CD4-positive, CD25-positive, alpha-beta regulatory T cell (primary cell): Measurements from ENCODE around the gene LRRC4C. TPM values are rescaled to one million over a fixed set of nuclear protein-coding genes. Genes with fewer than 3 reads are reported as not detected.

ENCODE experiments used
- ATAC-seq, 2 donors: fragments of 150-1000 bp; cut with Tn5 transposase; one replicate each; pipeline ENCODE4 v1.10.0; 2021; ENCODE audit warnings: low read depth in 2 of 2, moderate number of reproducible peaks in 2 of 2, moderate library complexity in 1 of 2
- DNase-seq, 3 donors: peaks; one replicate each; pipeline versions ENCODE4 v3.0.0 to v3.0.0-alpha.2; 2012 to 2022; ENCODE audit warnings: mixed read lengths in 1 of 3
- H3K27ac ChIP-seq: one replicate; pipeline ENCODE4 v1.7.0; 2013; ENCODE audit warnings: mild to moderate bottlenecking, low read length; ENCODE audit not compliant: insufficient read depth, poor library complexity, severe bottlenecking
- H3K27me3 ChIP-seq: one replicate; pipeline ENCODE4 v1.7.0; 2013; ENCODE audit warnings: low read length; ENCODE audit not compliant: control insufficient read depth, insufficient read depth
- H3K36me3 ChIP-seq: one replicate; pipeline ENCODE4 v1.7.0; 2013; ENCODE audit warnings: mild to moderate bottlenecking, low read length, moderate library complexity; ENCODE audit not compliant: control insufficient read depth, insufficient read depth
- H3K4me1 ChIP-seq: 2 replicates; pipeline ENCODE4 v1.7.0; 2013; ENCODE audit warnings: mild to moderate bottlenecking, low read length; ENCODE audit not compliant: insufficient read depth, control insufficient read depth, poor library complexity, severe bottlenecking
- H3K4me3 ChIP-seq: one replicate; pipeline ENCODE4 v1.7.0; 2013; ENCODE audit warnings: low read depth, mild to moderate bottlenecking, low read length, moderate library complexity
- H3K9me3 ChIP-seq, 2 experiments: 1 replicate in 1 of 2; 2 replicates in 1 of 2; pipeline ENCODE4 v1.7.0; 2013; ENCODE audit warnings: low read length in 2 of 2, mild to moderate bottlenecking in 1 of 2, moderate library complexity in 1 of 2; ENCODE audit not compliant: control insufficient read depth in 2 of 2
- H3K27ac Mint-ChIP-seq, 3 donors: one replicate each; pipeline ENCODE4 v1.8.0; 2020 to 2022; ENCODE audit warnings: mild to moderate bottlenecking in 3 of 3, mixed read lengths in 3 of 3, moderate library complexity in 2 of 3
- H3K27me3 Mint-ChIP-seq: one replicate; pipeline ENCODE4 v1.8.0; 2022; ENCODE audit warnings: mild to moderate bottlenecking, mixed read lengths
- H3K36me3 Mint-ChIP-seq: one replicate; pipeline ENCODE4 v1.8.0; 2020; ENCODE audit warnings: mixed read lengths
- H3K4me1 Mint-ChIP-seq, 4 donors: one replicate each; pipeline ENCODE4 v1.8.0; 2020 to 2022; ENCODE audit warnings: mixed read lengths in 4 of 4, mild to moderate bottlenecking in 1 of 4
- H3K4me3 Mint-ChIP-seq, 4 donors: one replicate each; pipeline ENCODE4 v1.8.0; 2020 to 2022; ENCODE audit warnings: mild to moderate bottlenecking in 4 of 4, mixed read lengths in 4 of 4, moderate library complexity in 3 of 4
- H3K9me3 Mint-ChIP-seq, 7 donors: one replicate each; pipeline ENCODE4 v1.8.0; 2020 to 2022; ENCODE audit warnings: mixed read lengths in 7 of 7, mild to moderate bottlenecking in 3 of 7, moderate library complexity in 2 of 7
- polyA plus RNA-seq, 4 donors: library from polyadenylated mRNA; unstranded; fragments of 300-500 nt; fragmentation: Illumina TruSeq; gene quantifications; one replicate each; pipeline ENCODE4 v1.2.3, GENCODE V29; 2021
- total RNA-seq: library from RNA; stranded (reverse); gene quantifications from one replicate; pipeline ENCODE4 v1.2.3, GENCODE V29; 2022

The LRRC4C gene
- total and polyA plus RNA-seq, 5 donors from 2014 or later: not detected

GRCh38 chr11:41320653-41321052 lies 138.8 kb downstream of the LRRC4C start:
- no peak overlapping the region for H3K27ac ChIP-seq
- H3K27ac Mint-ChIP-seq: no peak overlapping the region
- DNase-seq (no peak), ATAC-seq (no peak)
- no peaks in the 10 kb centered on the region for H3K4me1 ChIP-seq
- peaks cover 1 to 9% (median 6%) of the 10 kb centered on the region in 7 donors for H3K9me3 Mint-ChIP-seq
- no peak overlapping the region for H3K4me3 ChIP-seq
- no peaks in the 10 kb centered on the region for H3K36me3 Mint-ChIP-seq
- no peaks in the 10 kb centered on the region for H3K36me3 ChIP-seq
- H3K27me3 ChIP-seq: no peaks in the 10 kb centered on the region
- H3K4me1 Mint-ChIP-seq: no peaks in the 10 kb centered on the region
- H3K4me3 Mint-ChIP-seq: no peak overlapping the region
- H3K27me3 Mint-ChIP-seq: no peaks in the 10 kb centered on the region
- H3K9me3 ChIP-seq: no peaks in the 10 kb centered on the region

GRCh38 chr11:41320238-41320637 lies 139.2 kb downstream of the LRRC4C start:
- H3K27me3 ChIP-seq: no peaks in the 10 kb centered on the region
- DNase-seq: no peak
- no peaks in the 10 kb centered on the region for H3K4me1 ChIP-seq
- H3K4me3 ChIP-seq: no peak overlapping the region
- Mint-ChIP-seq H3K27ac (no peak overlapping the region), H3K9me3 (peaks cover 1 to 9% (median 4%) of the 10 kb centered on the region in 7 donors), H3K27me3 (no peaks in the 10 kb centered on the region), H3K4me3 (no peak overlapping the region), H3K36me3 (no peaks in the 10 kb centered on the region), H3K4me1 (no peaks in the 10 kb centered on the region)
- H3K9me3 ChIP-seq: no peaks in the 10 kb centered on the region
- no peaks in the 10 kb centered on the region for H3K36me3 ChIP-seq
- no peak overlapping the region for H3K27ac ChIP-seq
- no peak for ATAC-seq

GRCh38 chr11:41319434-41319833 lies 140.0 kb downstream of the LRRC4C start:
- H3K27me3 ChIP-seq: no peaks in the 10 kb centered on the region
- no peak overlapping the region for H3K4me3 Mint-ChIP-seq
- ATAC-seq: no peak
- H3K36me3 Mint-ChIP-seq: no peaks in the 10 kb centered on the region
- peaks cover 1 to 10% (median 6%) of the 10 kb centered on the region in 7 donors for H3K9me3 Mint-ChIP-seq
- H3K4me3 ChIP-seq: no peak overlapping the region
- H3K4me1 ChIP-seq: no peaks in the 10 kb centered on the region
- H3K27me3 Mint-ChIP-seq: no peaks in the 10 kb centered on the region
- H3K27ac ChIP-seq: no peak overlapping the region
- DNase-seq: no peak
- H3K9me3 ChIP-seq: no peaks in the 10 kb centered on the region
- H3K27ac Mint-ChIP-seq: no peak overlapping the region
- H3K4me1 Mint-ChIP-seq: no peaks in the 10 kb centered on the region
- no peaks in the 10 kb centered on the region for H3K36me3 ChIP-seq

- Histone ChIP-seq H3K9me3 (peaks cover 0 to 2% of the 10 kb centered on the region in 2 experiments), H3K4me1 (no peaks in the 10 kb centered on the region), H3K27me3 (no peaks in the 10 kb centered on the region), H3K36me3 (no peaks in the 10 kb centered on the region), H3K27ac (no peak overlapping the region), H3K4me3 (no peak overlapping the region)
- Mint-ChIP-seq H3K27me3 (no peaks in the 10 kb centered on the region), H3K9me3 (peaks cover 2 to 14% (median 6%) of the 10 kb centered on the region in 7 donors), H3K4me3 (no peak overlapping the region), H3K27ac (no peak overlapping the region), H3K4me1 (no peaks in the 10 kb centered on the region), H3K36me3 (no peaks in the 10 kb centered on the region)
- no peak for ATAC-seq
- DNase-seq: no peak
These were observed 142.7 kb downstream of the LRRC4C start for GRCh38 chr11:41316751-41317150.

GRCh38 chr11:41313226-41313625 lies 146.2 kb downstream of the LRRC4C start:
- H3K4me1 Mint-ChIP-seq: no peaks in the 10 kb centered on the region
- no peak overlapping the region for H3K4me3 ChIP-seq

GRCh38 chr11:41309716-41310115 lies 149.7 kb downstream of the LRRC4C start:
- Mint-ChIP-seq H3K27me3 (no peaks in the 10 kb centered on the region), H3K4me3 (peak overlapping the region in 1 of 4 donors; percentile 15), H3K27ac (no peak overlapping the region), H3K36me3 (no peaks in the 10 kb centered on the region), H3K4me1 (peaks cover 0 to 4% (median 0%) of the 10 kb centered on the region in 4 donors), H3K9me3 (peaks cover 1 to 24% (median 8%) of the 10 kb centered on the region in 7 donors)
- no peaks in the 10 kb centered on the region for H3K36me3 ChIP-seq
- no peaks in the 10 kb centered on the region for H3K27me3 ChIP-seq
- no peak for DNase-seq
- H3K27ac ChIP-seq: no peak overlapping the region
- H3K4me3 ChIP-seq: no peak overlapping the region
- ATAC-seq: no peak
- H3K4me1 ChIP-seq: no peaks in the 10 kb centered on the region
- H3K9me3 ChIP-seq: peaks cover 0 to 2% of the 10 kb centered on the region in 2 experiments

More at GRCh38 chr11:41313226-41313625, 146.2 kb downstream of the LRRC4C start:
- H3K27me3 ChIP-seq: no peaks in the 10 kb centered on the region
- H3K9me3 Mint-ChIP-seq: peaks cover 1 to 19% (median 6%) of the 10 kb centered on the region in 7 donors
- H3K9me3 ChIP-seq: peaks cover 0 to 2% of the 10 kb centered on the region in 2 experiments
- ATAC-seq (no peak), DNase-seq (no peak)
- H3K36me3 Mint-ChIP-seq: no peaks in the 10 kb centered on the region
- no peaks in the 10 kb centered on the region for H3K27me3 Mint-ChIP-seq
- H3K4me3 Mint-ChIP-seq: no peak overlapping the region
- no peaks in the 10 kb centered on the region for H3K36me3 ChIP-seq
- H3K27ac ChIP-seq: no peak overlapping the region
- H3K4me1 ChIP-seq: no peaks in the 10 kb centered on the region
- no peak overlapping the region for H3K27ac Mint-ChIP-seq

- Histone ChIP-seq H3K9me3 (peaks cover 0 to 2% of the 10 kb centered on the region in 2 experiments), H3K4me3 (no peak overlapping the region), H3K27ac (no peak overlapping the region), H3K36me3 (no peaks in the 10 kb centered on the region), H3K27me3 (no peaks in the 10 kb centered on the region), H3K4me1 (no peaks in the 10 kb centered on the region)
- no peak overlapping the region for H3K4me3 Mint-ChIP-seq
- ATAC-seq: no peak
- H3K4me1 Mint-ChIP-seq: peaks cover 0 to 4% (median 0%) of the 10 kb centered on the region in 4 donors
- H3K36me3 Mint-ChIP-seq: no peaks in the 10 kb centered on the region
- no peaks in the 10 kb centered on the region for H3K27me3 Mint-ChIP-seq
- H3K9me3 Mint-ChIP-seq: peaks cover 1 to 24% (median 4%) of the 10 kb centered on the region in 7 donors
- no peak for DNase-seq
- no peak overlapping the region for H3K27ac Mint-ChIP-seq
These were observed 150.3 kb downstream of the LRRC4C start for GRCh38 chr11:41309111-41309522.

- no peak overlapping the region for H3K4me3 Mint-ChIP-seq
- peaks cover 0 to 23% (median 2%) of the 10 kb centered on the region in 7 donors for H3K9me3 Mint-ChIP-seq
- H3K4me1 ChIP-seq: no peaks in the 10 kb centered on the region
- no peak overlapping the region for H3K27ac ChIP-seq
- no peaks in the 10 kb centered on the region for H3K36me3 Mint-ChIP-seq
- peaks cover 0 to 4% (median 0%) of the 10 kb centered on the region in 4 donors for H3K4me1 Mint-ChIP-seq
- H3K27me3 ChIP-seq: no peaks in the 10 kb centered on the region
- H3K36me3 ChIP-seq: no peaks in the 10 kb centered on the region
- H3K9me3 ChIP-seq: peaks cover 0 to under 1% of the 10 kb centered on the region in 2 experiments
- no peaks in the 10 kb centered on the region for H3K27me3 Mint-ChIP-seq
- no peak overlapping the region for H3K27ac Mint-ChIP-seq
- H3K4me3 ChIP-seq: no peak overlapping the region
- no peak for ATAC-seq
- DNase-seq: no peak
These were observed 151.2 kb downstream of the LRRC4C start for GRCh38 chr11:41308286-41308685.
